COLO668 (cell line): ENCODE results near the gene REC8.

ENCODE experiments used
- DNase-seq: peaks from one replicate; lab custom pipeline; 2025; ENCODE audit not compliant: unreplicated experiment; lab: John Stamatoyannopoulos, UW

Gene REC8, protein sequence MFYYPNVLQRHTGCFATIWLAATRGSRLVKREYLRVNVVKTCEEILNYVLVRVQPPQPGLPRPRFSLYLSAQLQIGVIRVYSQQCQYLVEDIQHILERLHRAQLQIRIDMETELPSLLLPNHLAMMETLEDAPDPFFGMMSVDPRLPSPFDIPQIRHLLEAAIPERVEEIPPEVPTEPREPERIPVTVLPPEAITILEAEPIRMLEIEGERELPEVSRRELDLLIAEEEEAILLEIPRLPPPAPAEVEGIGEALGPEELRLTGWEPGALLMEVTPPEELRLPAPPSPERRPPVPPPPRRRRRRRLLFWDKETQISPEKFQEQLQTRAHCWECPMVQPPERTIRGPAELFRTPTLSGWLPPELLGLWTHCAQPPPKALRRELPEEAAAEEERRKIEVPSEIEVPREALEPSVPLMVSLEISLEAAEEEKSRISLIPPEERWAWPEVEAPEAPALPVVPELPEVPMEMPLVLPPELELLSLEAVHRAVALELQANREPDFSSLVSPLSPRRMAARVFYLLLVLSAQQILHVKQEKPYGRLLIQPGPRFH

DNA sequence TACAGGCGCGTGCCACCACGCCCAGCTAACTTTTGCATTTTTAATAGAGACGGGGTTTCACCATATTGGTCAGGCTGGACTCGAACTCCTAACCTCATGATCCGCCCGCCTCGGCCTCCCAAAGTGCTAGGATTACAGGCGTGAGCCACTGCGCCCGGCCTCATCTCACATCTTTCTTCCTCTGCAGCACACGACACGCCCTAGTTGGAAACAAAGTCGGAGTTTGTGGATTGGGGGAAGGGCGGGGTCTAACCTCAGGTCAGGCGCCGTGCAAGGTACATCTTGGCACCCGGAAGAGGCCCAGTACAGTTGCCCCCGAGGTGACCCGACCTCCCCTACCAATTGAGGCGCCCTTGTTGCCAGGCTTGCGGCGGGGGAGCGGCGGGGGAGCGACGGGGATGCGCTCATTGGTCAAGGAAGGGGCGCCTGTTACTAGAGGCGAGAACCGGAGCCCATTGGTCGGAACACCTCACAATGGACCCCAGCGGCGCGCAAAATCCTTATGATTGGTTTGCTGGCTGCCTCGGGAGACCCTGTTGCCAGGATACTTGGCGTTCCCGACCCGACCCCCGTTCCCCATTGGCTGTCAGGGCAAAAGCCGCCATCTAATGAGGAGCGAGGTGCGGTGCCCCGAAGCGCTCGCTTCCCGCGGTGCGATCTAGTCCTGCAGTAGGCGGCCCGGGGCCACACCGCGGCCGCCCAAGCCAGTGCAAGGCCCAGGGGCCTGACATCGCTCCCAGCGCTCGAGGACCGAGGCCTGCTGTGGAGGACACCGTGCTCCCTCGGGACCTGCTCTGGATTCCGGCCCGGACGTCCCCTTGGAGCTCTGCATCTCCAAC is at the start of gene REC8:
Gene REC8, plus strand, starts transcription at position 659 of the 839 bp plus-strand sequence. CDS start 473 bp downstream, outside the sequence.
- peak; percentile 99 for DNase-seq

DNA sequence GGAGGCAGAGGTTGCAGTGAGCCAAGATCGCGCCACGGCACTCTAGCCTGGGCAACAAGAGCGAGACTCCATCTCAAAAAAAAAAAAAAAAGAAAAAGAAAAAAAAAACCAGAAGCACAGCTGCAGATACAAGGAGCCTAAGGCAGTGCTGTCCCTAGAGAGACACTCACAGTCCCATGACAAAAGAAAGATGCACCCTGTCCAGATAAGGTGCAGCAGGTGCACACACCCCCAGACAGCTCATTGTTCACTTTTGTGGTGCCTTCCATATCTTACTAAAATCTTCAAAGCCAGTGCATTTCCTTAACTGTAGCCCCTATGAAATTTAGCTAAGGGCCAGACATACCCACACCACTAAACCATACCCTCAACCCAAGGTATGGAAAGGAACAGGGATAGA is 49.5 kb upstream of the REC8 start:
- DNase-seq: no peak

DNA sequence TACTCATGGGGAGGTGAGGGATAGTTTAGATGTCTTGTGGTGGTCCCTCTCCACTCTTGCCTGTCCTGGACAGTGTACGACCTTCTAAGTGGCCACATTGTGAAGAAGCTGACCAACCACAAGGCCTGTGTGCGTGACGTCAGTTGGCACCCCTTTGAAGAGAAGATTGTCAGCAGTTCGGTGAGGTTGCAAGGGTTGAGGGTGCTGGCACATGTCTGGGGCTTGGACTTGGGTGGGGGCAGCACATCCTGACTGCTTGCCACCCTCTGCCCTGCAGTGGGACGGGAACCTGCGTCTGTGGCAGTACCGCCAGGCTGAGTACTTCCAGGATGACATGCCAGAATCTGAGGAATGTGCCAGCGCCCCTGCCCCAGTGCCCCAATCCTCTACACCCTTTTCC is 49.0 kb upstream of the REC8 start:
- DNase-seq: no peak

DNA sequence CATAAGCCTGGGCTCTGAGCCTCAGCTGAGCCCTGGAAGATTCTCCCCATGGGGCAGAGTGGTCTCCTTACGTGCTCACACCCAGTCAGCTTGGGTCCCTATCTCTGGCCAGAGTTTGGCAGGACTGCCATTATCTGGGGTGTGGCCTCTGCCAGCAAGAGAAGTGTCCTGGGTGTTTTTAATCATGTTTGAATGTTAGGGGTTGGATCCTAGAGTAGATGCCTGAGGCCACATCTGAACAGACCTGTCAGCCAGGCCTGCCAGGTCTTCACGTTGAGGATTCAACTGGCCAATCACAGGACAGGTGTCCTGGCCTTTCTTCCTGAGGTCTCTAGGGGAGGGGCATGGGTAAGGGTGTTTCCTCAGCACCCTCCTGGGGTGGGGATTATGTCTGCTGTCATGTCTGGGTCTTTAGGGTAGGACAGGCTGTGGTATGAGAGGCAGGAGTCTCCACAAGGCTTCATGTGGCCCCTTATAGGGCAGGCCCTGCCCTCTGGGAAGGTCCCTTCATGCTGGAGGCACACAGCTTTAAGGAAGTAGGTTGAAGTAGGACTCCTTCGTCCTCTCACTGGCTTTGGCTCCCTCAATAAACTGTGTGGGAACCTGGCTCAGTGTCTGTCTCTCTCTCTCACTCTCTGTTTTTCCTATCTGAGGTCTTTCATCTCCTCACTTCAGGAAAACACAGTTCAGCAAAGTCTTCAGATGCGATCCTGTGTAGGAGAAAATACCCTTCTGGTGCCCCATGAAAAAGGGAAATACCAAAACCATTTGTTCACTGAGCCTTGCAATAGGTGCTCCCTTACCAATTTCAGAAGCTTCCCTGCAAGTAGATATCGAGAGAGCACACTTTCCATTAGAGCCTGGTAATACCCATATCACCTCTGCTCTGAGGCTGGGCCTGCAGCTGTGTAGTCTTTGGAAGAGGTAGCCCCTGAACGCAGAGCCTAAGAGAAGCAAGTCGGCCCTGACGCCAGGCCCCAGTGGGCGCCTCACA is 48.2 kb upstream of the REC8 start:
- no peak for DNase-seq

DNA sequence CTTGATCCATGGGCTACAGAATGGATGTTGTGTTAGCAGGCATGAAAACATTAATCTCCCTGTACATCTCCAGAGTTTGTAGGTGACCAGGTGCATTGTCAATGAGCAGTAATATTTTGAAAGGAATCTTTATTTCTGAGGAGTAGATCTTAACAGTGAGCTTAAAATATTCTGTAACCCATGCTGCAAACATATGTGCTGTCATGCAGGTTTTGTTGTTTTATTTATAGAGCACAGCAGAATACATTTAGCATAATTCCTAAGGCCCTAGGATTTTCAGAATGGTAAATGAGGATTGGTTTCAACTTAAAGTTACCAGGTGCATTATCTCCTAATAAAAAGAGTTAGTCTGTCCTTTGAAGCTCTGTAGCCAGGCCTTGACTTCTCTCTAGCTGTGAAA is 44.9 kb upstream of the REC8 start:
- no peak for DNase-seq

DNA sequence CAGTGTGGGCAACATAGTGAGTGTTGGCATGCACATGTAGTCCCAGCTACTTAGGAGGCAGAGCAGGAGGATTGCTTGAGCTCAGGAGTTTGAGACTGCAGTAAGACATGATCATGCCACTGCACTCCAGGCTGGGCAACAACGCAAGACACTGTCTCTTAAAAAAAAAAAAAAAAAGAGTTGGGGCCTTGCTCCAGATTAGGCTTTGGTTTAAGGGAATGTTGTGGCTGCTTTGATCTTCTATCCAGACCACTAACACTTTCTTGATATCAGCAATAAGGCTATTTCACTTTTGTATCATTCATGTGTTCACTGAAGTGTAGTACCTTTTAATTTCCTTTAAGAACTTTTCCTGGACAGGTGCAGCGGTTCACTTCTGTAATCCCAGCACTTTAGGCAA is 44.2 kb upstream of the REC8 start:
- DNase-seq: no peak

DNA sequence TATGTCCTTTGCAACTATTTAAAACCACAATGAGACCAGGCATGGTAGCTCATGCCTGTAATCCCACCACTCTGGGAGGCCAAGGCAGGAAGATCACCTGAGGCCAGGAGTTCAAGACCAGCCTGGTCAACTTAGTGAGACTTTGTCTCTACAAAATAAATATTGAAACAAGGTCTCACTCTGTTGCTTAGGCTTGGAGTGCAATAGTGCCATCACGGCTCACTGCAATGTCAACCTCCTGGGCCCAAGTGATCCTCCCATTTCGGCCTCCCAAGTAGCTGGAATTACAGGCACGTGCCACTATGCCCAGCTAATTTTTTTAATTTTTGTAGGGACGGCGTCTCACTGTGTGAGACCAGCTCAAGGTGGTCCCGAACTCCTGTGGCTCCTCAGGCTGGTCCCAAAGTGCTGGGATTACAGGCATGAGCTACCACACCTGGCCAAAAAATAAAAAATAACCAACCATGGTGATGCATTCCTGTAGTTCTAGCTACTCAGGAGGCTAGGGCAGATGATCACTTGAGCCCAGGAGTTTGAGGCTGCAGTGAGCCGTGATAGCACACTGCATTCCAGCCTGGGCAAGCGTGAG is 42.4 kb upstream of the REC8 start:
- DNase-seq: no peak

DNA sequence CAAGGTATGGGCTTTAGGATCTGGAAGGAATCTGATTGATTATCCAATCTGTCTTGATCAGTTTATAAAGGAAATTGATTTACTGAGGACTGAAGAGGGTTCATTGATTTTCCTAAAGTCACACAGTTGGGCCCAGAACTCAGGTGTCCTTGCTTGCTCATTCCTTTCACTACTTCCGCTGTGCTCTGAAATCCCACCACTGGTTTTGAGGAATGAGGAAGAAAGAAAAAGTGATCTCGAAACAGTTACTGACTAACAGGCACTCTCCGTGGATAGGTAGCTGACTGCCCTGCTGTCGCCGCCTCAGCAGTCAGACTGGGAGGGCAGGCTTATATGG is 41.5 kb upstream of the REC8 start, which contains the start of gene FITM1:
Gene FITM1, plus strand, starts transcription at position 280 of the 337 bp plus-strand sequence. CDS start 905 bp downstream, outside the sequence.
- DNase-seq: no peak

DNA sequence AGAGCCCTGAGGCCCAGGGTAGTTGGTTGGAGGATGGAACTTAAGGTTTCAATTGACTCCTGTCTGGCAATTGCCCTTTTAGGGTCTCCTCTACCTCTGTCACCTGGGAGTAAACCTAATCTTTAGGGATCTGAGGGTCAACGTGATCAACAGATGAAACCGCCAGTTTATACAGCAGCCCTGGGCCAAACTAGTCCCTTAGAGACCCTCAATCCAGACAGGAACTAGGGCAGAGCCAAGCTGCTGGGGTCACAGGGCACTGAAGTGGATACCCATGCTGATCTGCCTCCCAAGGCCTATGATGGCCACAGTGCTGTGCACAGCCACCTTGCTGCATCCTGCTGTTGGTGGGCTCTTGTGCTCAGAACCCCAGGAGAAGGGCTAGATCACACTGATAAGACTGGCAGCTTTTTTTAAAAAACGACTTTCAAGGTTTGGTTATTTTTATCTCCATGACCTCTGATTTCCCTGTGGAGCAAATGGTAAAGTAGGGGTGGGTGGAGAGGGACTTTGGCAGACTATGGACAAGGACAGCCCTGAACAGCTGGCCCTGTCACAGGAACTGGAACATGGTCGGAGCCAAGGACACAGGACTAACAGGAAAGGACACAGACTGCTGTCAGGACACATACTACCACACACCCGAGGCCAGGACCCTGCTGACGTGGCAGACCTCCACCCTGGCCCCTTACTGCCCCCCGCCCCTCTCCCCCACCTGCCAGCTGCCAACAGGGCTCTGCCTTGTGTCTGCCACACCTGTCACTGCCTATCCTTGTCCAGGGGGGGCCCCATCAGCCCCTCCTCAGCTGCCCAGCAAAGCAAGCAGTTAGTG is 40.9 kb upstream of the REC8 start:
- no peak for DNase-seq

DNA sequence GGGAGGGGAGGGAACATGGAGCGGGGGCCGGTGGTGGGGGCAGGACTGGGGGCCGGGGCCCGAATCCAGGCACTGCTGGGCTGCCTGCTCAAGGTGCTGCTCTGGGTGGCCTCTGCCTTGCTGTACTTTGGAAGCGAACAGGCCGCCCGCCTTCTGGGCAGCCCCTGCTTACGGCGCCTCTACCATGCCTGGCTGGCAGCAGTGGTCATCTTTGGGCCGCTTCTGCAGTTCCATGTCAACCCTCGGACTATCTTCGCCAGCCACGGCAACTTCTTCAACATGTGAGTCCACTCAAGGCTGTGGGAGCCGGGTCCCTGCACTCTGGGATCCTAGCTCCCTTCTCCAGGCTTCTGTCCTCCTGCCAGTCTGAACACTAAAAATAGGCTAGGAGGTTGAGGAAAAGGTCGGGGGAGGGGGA is 40.3 kb upstream of the REC8 start:
- DNase-seq: no peak

DNA sequence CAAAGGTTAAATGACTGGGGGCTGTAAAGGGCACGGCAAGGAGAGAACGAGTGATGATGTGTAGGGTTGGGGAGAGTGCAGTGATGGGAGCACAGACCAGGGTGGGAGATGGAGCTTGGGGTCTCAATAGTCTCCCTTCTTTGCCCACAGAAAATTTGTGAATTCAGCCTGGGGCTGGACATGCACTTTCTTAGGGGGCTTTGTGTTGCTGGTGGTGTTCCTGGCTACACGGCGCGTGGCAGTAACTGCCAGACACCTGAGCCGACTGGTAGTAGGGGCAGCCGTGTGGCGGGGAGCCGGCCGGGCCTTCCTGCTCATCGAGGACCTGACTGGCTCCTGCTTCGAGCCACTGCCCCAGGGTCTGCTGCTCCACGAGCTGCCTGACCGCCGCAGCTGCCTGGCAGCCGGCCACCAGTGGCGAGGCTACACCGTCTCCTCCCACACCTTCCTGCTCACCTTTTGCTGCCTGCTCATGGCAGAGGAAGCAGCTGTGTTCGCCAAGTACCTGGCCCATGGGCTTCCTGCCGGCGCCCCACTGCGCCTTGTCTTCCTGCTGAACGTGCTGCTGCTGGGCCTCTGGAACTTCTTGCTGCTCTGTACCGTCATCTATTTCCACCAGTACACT is 39.7 kb upstream of the REC8 start:
- peak; percentile 77 for DNase-seq

DNA sequence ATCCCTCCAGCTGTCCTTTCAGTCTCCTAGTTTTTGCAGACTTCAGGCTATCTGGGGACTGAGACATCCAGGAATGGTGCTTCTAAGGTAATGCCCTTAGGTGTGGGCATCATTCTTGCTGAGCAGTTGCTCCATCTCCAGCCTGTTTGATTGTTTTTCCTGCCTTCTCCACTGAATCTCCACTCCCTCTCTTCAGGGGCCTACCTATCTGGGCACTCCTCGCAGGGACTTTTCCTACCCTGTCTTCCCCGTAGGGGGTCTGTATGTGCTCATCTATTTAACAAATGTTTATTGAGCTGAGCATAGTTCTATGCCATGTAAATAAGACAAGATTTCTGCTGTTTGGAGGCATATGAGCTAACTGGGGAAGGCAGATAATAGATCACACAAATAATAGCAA is 38.9 kb upstream of the REC8 start:
- no peak for DNase-seq

DNA sequence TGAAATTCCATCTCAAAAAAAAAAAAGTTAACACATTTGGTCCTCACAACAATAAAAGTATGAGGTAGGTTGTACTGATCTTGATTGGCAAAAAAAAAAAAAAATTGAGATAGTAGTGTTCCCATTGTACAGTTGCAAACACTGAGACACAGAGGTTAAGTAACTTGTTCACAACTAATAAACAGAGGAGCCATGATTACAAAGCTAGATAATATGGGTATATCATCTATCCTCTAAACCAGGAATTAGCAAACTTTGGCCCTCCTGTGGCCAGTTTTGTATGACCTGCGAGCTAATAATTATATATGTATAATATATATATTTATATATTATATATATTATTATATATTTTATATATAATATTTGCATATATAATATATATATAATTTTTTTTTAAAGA is 38.1 kb upstream of the REC8 start:
- no peak for DNase-seq

DNA sequence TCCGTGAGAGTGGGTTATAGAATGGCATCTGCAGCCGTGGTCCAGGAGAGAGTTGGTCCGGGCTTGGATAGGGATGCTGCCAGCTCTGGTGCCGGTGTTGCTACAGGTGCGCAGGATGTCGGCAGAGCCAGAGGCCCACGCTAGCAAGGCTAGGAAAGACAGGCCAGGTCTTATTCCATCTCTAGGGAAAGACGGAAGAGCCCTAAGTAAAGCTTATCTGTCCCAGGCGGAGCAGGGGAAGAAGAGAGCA is 36.4 kb upstream of the REC8 start:
- no peak for DNase-seq

DNA sequence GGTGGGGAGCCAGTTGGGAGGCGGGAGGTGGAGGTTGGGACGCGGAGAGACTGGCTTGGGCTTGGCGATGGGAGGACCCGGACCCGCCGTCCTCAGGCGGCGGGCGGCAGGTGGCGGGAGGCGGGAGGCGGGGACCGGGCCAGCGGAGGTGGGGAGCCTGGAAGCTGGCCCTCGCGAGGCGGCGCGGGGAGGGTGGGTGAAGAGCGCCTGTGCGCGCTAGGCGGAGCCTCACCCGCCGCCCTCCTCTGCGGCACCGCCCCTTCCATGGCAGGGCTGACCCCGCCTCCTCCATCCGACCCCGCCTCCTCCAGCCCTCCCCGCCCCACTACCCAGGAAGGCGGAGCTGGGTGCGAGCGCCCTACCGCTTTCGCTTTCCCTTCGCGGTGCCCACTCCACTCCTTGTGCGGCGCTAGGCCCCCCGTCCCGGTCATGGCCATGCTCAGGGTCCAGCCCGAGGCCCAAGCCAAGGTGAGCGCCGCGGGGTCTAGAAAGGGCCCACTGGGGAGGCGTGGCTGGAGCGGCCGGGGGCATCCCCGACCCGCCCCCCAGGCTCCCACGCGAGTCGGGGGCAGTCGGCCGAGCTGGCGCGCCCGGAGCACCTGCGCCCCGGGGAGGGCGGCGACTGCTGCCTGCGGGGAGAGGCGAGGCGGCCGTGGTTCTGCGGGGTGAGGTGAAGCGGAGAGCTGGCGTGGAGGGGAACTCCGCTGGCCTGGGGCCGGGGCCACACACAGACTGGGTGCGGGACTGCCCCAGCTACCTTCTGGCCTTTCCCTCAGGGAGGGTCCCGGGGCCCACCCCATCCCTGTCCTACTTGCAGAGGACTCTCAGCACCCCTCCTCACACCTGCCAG is 35.8 kb upstream of the REC8 start, which contains the start of gene PSME1:
Gene PSME1, plus strand, starts transcription at position 361 of the 850 bp plus-strand sequence. Its CDS starts 69 bp downstream, at position 430.
- DNase-seq: peak; percentile 99

DNA sequence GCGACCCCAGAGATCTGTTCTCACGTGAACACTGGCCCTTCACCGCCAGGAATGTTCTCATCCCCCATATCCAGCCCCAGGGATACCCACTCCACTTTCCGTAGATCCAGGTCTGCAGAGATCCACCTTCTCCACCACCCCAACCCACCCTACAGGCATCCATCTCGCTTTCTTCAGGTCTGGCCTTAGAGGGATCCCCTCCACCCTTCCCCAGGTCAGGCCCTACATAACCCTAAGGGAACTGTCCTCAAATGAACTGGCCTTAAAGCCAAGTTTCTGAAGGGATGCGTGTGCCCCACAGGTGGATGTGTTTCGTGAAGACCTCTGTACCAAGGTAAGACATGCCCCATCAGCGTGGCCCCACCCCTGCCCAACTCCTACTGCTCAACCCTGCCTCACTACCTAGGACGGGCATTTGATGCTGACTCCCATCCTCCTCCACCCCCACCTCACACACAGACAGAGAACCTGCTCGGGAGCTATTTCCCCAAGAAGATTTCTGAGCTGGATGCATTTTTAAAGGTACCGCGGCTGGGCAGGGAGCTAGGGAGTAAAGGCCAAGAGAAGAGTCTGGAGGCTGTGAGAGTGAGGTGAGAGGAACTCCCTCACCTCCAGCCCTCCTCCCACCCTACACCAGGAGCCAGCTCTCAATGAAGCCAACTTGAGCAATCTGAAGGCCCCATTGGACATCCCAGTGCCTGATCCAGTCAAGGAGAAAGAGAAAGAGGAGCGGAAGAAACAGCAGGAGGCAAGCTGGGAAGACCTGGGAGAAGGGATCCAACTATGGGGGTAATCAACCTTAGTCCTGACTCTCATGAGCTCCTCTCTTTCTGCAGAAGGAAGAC is 35.0 kb upstream of the REC8 start:
- DNase-seq: peak; percentile 25
